Measurements from ENCODE around the gene FASN.

DNA sequence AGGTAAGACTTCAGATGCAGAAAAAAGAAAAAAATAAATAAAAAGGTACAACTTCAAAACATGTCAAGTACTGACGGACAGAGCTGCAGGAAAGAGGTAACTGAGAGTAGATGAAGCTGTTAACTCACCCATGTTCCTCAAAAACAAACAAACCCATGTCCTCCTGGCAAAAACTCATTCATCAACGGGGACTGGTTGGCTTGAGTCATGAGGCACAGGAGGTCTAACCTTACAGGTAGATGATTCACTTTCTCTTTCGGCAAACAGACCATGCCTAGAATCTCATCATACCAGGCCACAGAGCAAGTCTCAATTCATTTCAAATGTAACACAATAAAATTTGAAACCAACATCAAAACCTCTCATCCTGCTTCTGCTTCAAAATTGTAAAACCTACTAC lies 12.3 kb upstream of the FASN start:
- TF ChIP-seq, protein P1, sequence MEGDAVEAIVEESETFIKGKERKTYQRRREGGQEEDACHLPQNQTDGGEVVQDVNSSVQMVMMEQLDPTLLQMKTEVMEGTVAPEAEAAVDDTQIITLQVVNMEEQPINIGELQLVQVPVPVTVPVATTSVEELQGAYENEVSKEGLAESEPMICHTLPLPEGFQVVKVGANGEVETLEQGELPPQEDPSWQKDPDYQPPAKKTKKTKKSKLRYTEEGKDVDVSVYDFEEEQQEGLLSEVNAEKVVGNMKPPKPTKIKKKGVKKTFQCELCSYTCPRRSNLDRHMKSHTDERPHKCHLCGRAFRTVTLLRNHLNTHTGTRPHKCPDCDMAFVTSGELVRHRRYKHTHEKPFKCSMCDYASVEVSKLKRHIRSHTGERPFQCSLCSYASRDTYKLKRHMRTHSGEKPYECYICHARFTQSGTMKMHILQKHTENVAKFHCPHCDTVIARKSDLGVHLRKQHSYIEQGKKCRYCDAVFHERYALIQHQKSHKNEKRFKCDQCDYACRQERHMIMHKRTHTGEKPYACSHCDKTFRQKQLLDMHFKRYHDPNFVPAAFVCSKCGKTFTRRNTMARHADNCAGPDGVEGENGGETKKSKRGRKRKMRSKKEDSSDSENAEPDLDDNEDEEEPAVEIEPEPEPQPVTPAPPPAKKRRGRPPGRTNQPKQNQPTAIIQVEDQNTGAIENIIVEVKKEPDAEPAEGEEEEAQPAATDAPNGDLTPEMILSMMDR (IDR thresholded peaks at IDR 0.05), result no peak
- TF ChIP-seq EZH2 (IDR thresholded peaks at IDR 0.05; ENCODE audit: borderline replicate concordance, insufficient read depth, low read depth, low read length, poor library complexity, severe bottlenecking), result no peak

Data from B cell (primary cell).